ENCODE results near the gene ZFP36L2. TPM values are rescaled to one million over a fixed set of nuclear protein-coding genes. Genes with fewer than 3 reads are reported as not detected.

Gene ZFP36L2
- total and polyA plus RNA-seq, 11 donors, result 28.8 to 94.4 (median 38.5) TPM

- no peaks in the 10 kb centered on the region for H3K27me3 ChIP-seq
- 61 to 69% (median 66%) methylated on average over 4 of the region's 4 CpGs for WGBS, 4 donors
- peaks cover 18 to 61% (median 37%) of the 10 kb centered on the region in 12 donors for H3K4me1 ChIP-seq
- TF ChIP-seq, protein P1, sequence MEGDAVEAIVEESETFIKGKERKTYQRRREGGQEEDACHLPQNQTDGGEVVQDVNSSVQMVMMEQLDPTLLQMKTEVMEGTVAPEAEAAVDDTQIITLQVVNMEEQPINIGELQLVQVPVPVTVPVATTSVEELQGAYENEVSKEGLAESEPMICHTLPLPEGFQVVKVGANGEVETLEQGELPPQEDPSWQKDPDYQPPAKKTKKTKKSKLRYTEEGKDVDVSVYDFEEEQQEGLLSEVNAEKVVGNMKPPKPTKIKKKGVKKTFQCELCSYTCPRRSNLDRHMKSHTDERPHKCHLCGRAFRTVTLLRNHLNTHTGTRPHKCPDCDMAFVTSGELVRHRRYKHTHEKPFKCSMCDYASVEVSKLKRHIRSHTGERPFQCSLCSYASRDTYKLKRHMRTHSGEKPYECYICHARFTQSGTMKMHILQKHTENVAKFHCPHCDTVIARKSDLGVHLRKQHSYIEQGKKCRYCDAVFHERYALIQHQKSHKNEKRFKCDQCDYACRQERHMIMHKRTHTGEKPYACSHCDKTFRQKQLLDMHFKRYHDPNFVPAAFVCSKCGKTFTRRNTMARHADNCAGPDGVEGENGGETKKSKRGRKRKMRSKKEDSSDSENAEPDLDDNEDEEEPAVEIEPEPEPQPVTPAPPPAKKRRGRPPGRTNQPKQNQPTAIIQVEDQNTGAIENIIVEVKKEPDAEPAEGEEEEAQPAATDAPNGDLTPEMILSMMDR (IDR thresholded peaks at IDR 0.05), result no peak
- no peak for TF ChIP-seq POLR2A (IDR thresholded peaks at IDR 0.05)
- H3K36me3 ChIP-seq, result no peaks in the 10 kb centered on the region
- H3K9me3 ChIP-seq, result no peaks in the 10 kb centered on the region
- peak overlapping the region in 1 of 12 donors; percentile 22 for H3K27ac ChIP-seq
- intact Hi-C loops (cut with DNase I), result no loop called here
- no peak overlapping the region for H3K4me3 ChIP-seq
- DNase-seq, result peak in 2 of 5 donors; percentile 53 to 56
- peak in 1 of 4 donors; percentile 29 for ATAC-seq
These were observed 47.1 kb upstream of the ZFP36L2 start for GRCh38 chr2:43273529-43273928.

GRCh38 chr2:43270930-43271615, 44.7 kb upstream of the ZFP36L2 start:
- no peaks in the 10 kb centered on the region for H3K27me3 ChIP-seq
- peaks cover 14 to 66% (median 43%) of the 10 kb centered on the region in 12 donors for H3K4me1 ChIP-seq
- no peak overlapping the region for H3K4me3 ChIP-seq
- peak overlapping the region in 6 of 12 donors; percentile 69 to 90 (median 79) for H3K27ac ChIP-seq
- intact Hi-C loops (cut with DNase I), result no loop called here
- no peak for ATAC-seq
- WGBS, 4 donors, result 86 to 96% (median 87%) methylated on average over 3 to 4 of the region's 4 CpGs
- TF ChIP-seq, protein P1 (IDR thresholded peaks at IDR 0.05), result no peak
- no peak for TF ChIP-seq POLR2A (IDR thresholded peaks at IDR 0.05)
- DNase-seq, result no peak
- no peaks in the 10 kb centered on the region for H3K36me3 ChIP-seq
- H3K9me3 ChIP-seq, result no peaks in the 10 kb centered on the region

DNA sequence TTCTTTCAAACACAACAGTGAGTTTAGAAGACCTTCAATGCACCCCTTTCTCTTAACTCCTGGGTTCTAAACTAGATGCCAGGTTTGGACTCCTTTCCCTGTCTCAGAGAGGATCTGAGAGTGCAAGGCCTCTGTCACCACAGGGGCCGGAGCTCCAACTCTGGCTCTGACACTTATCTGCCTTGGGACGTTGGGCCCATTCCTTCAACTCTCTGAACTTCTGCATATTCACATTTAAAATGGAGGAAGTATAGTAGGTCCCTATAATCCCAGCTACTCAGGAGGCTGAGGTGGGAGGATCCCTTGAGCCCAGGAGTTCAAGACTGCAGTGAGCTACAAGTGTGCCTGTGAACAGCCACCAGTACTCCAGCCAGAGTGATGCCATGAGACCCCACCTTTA, 44.1 kb upstream of the ZFP36L2 start:
- TF ChIP-seq, protein P1 (IDR thresholded peaks at IDR 0.05), result no peak
- no peak for TF ChIP-seq POLR2A (IDR thresholded peaks at IDR 0.05)
- Histone ChIP-seq H3K4me3 (no peak overlapping the region), H3K4me1 (peaks cover 14 to 66% (median 43%) of the 10 kb centered on the region in 12 donors), H3K27me3 (no peaks in the 10 kb centered on the region), H3K9me3 (no peaks in the 10 kb centered on the region), H3K36me3 (no peaks in the 10 kb centered on the region), H3K27ac (peak overlapping the region; percentile 63 to 90 (median 74))
- ATAC-seq, result no peak
- 79 to 93% (median 88%) methylated on average over 2 of the region's 2 CpGs for WGBS, 4 donors
- intact Hi-C loops (cut with DNase I), result no loop called here
- DNase-seq, result no peak

GRCh38 chr2:43269706-43270105, 43.3 kb upstream of the ZFP36L2 start:
- Histone ChIP-seq H3K27ac (peak overlapping the region; percentile 63 to 90 (median 78)), H3K4me1 (peaks cover 18 to 73% (median 51%) of the 10 kb centered on the region in 12 donors), H3K9me3 (no peaks in the 10 kb centered on the region), H3K27me3 (no peaks in the 10 kb centered on the region), H3K36me3 (no peaks in the 10 kb centered on the region), H3K4me3 (no peak overlapping the region)
- WGBS, 4 donors, result 7 to 11% (median 9%) methylated on average over 3 of the region's 3 CpGs
- peak; percentile 84 to 89 (median 88) for ATAC-seq
- TF ChIP-seq, protein P1 (IDR thresholded peaks at IDR 0.05), result no peak
- TF ChIP-seq POLR2A (IDR thresholded peaks at IDR 0.05), result no peak
- peak; percentile 43 to 89 (median 73) for DNase-seq
- intact Hi-C loops (cut with DNase I), result loop anchor here in 4 of 10 donors (5.0 kb wide), 3 partner anchors 58 to 78 kb away; no protein-coding TSS in a partner anchor

Data from heart left ventricle (tissue), 16 donors.